ENCODE data around the gene SCAMP4.
"Not testable (repeated sequence)": the region's sequence is repeated elsewhere in the genome, so short reads cannot be mapped to it uniquely, and the experiment has no call there.

Gene SCAMP4

DNA sequence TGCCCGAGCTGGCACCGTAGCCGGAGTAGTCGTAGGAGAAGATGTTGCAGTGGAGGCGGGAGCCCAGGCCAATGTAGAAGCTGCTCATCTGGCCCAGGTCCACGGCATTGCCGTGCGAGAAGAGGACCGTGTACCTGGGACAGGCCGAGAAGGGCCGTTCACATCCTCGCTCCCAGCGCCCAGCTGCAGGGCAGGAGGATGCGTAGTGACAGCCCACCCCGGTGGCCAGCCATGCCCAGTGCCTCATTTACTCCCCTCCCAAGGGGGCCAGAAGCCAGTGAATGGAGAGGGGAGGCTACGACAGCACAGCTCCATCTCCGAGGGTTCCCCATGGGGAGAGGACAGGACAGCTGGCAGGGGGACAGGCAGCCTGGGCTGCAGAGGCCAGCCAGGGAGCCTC lies 25.2 kb upstream of the SCAMP4 start:
- not testable (repeated sequence) for H3K4me2 ChIP-seq (ENCODE audit: low read length); H3K9ac ChIP-seq (ENCODE audit: low read depth, low read length); H3K27me3 ChIP-seq (ENCODE audit: control insufficient read depth, insufficient read depth, low read length); H3K4me3 ChIP-seq (ENCODE audit: low read length); H3K9me3 ChIP-seq (replicated peaks; ENCODE audit: low read length)
- peaks cover 11% of the 10 kb centered on the region for H3K36me3 ChIP-seq (ENCODE audit: insufficient read depth, low read length)
- peaks cover 31% of the 10 kb centered on the region for H3K4me1 ChIP-seq (ENCODE audit: control insufficient read depth, insufficient read depth, low read length)

GRCh38 chr19:1880611-1881392 lies 24.4 kb upstream of the SCAMP4 start:
- no peak overlapping the region for H3K4me2 ChIP-seq (ENCODE audit: low read length)
- no peaks in the 10 kb centered on the region for H3K27me3 ChIP-seq (ENCODE audit: control insufficient read depth, insufficient read depth, low read length)
- H3K4me3 ChIP-seq (ENCODE audit: low read length) = no peak overlapping the region
- H3K9me3 ChIP-seq (replicated peaks; ENCODE audit: low read length) = no peaks in the 10 kb centered on the region
- H3K36me3 ChIP-seq (ENCODE audit: insufficient read depth, low read length) = peaks cover 12% of the 10 kb centered on the region
- H3K9ac ChIP-seq (ENCODE audit: low read depth, low read length) = no peak overlapping the region
- H3K4me1 ChIP-seq (ENCODE audit: control insufficient read depth, insufficient read depth, low read length) = peaks cover 31% of the 10 kb centered on the region

- not testable (repeated sequence) for H3K4me3 ChIP-seq (ENCODE audit: low read length); H3K27me3 ChIP-seq (ENCODE audit: control insufficient read depth, insufficient read depth, low read length); H3K9ac ChIP-seq (ENCODE audit: low read depth, low read length); H3K9me3 ChIP-seq (replicated peaks; ENCODE audit: low read length); H3K4me2 ChIP-seq (ENCODE audit: low read length)
- peaks cover 12% of the 10 kb centered on the region for H3K36me3 ChIP-seq (ENCODE audit: insufficient read depth, low read length)
- peaks cover 26% of the 10 kb centered on the region for H3K4me1 ChIP-seq (ENCODE audit: control insufficient read depth, insufficient read depth, low read length)
These were observed 23.7 kb upstream of the SCAMP4 start for GRCh38 chr19:1881393-1882088.

DNA sequence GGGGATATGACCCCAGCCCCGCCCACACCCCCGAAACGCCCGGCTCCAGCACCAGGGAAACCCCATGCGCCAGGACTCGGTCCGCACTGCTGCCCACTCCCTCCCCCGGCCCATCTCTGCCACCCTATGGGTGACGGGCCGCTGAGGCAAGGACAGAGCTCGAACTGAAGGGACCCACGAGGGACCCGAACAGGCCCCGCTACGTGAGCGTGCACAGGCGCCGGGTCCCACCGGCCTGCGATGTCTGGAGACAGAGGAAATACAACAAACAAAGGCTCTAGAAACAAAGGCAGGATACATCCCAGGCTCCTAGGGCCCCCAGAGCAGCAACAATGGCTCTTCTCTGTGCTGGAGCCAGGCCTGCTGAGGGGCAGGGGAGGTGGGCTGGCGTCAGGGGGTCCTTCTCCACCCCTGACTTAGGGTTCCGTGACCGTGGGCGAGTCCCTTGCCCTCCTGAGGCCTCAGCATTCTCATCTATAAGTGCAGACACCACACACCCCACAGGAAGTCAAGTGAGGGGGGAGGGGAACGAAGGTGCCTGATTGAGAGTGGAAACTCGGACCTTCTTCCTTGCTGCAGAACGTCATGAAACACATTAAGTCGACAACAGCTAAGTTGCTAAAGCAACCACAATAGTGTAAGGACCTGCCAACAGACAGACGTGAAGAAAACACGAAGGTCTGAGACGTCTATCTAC lies 23.0 kb upstream of the SCAMP4 start:
- no peak overlapping the region for H3K4me3 ChIP-seq (ENCODE audit: low read length)
- no peaks in the 10 kb centered on the region for H3K27me3 ChIP-seq (ENCODE audit: control insufficient read depth, insufficient read depth, low read length)
- H3K36me3 ChIP-seq (ENCODE audit: insufficient read depth, low read length) = peaks cover 12% of the 10 kb centered on the region
- peak overlapping the region; percentile 92 for H3K4me2 ChIP-seq (ENCODE audit: low read length)
- H3K9me3 ChIP-seq (replicated peaks; ENCODE audit: low read length) = no peaks in the 10 kb centered on the region
- H3K4me1 ChIP-seq (ENCODE audit: control insufficient read depth, insufficient read depth, low read length) = peaks cover 24% of the 10 kb centered on the region
- H3K9ac ChIP-seq (ENCODE audit: low read depth, low read length) = no peak overlapping the region

- Histone ChIP-seq H3K4me2 (ENCODE audit: low read length) (peak overlapping the region; percentile 92), H3K9me3 (replicated peaks; ENCODE audit: low read length) (no peaks in the 10 kb centered on the region), H3K4me1 (ENCODE audit: control insufficient read depth, insufficient read depth, low read length) (peaks cover 24% of the 10 kb centered on the region), H3K4me3 (ENCODE audit: low read length) (peak overlapping the region; percentile 99), H3K36me3 (ENCODE audit: insufficient read depth, low read length) (peaks cover 12% of the 10 kb centered on the region), H3K9ac (ENCODE audit: low read depth, low read length) (peak overlapping the region; percentile 96), H3K27me3 (ENCODE audit: control insufficient read depth, insufficient read depth, low read length) (no peaks in the 10 kb centered on the region)
These were observed 22.2 kb upstream of the SCAMP4 start for GRCh38 chr19:1882786-1883692.

- no peaks in the 10 kb centered on the region for H3K27me3 ChIP-seq (ENCODE audit: control insufficient read depth, insufficient read depth, low read length)
These were observed 21.4 kb upstream of the SCAMP4 start for GRCh38 chr19:1883784-1884183.

DNA sequence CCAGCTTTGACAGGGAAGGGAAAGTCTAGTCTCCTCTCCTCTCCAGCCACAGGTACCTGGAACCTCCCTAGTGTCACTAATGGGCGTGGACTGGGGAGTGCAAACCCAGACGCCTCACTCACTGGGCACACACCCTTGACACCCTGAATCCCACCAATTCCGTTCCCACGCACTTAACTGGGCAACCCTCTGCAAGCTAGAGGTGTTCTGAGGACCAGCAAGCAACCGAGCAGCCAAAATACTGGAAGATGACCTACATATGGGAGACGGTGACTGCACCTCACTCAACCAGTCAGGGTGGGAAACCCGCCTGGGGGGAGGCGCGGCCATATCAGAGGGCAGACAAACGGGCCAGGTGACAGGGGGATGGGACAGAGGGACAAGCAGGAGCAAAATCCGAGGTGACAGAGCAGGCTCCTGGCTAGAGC lies 20.9 kb upstream of the SCAMP4 start:
- Histone ChIP-seq H3K9me3 (replicated peaks; ENCODE audit: low read length) (no peaks in the 10 kb centered on the region), H3K4me2 (ENCODE audit: low read length) (peak overlapping the region; percentile 92), H3K4me3 (ENCODE audit: low read length) (peak overlapping the region; percentile 99), H3K27me3 (ENCODE audit: control insufficient read depth, insufficient read depth, low read length) (no peaks in the 10 kb centered on the region), H3K4me1 (ENCODE audit: control insufficient read depth, insufficient read depth, low read length) (peaks cover 24% of the 10 kb centered on the region), H3K9ac (ENCODE audit: low read depth, low read length) (peak overlapping the region; percentile 96), H3K36me3 (ENCODE audit: insufficient read depth, low read length) (peaks cover 12% of the 10 kb centered on the region)

More at GRCh38 chr19:1883784-1884183, 21.4 kb upstream of the SCAMP4 start:
- peaks cover 12% of the 10 kb centered on the region for H3K36me3 ChIP-seq (ENCODE audit: insufficient read depth, low read length)
- peak overlapping the region; percentile 96 for H3K9ac ChIP-seq (ENCODE audit: low read depth, low read length)
- H3K9me3 ChIP-seq (replicated peaks; ENCODE audit: low read length) = no peaks in the 10 kb centered on the region
- H3K4me1 ChIP-seq (ENCODE audit: control insufficient read depth, insufficient read depth, low read length) = peaks cover 24% of the 10 kb centered on the region
- peak overlapping the region; percentile 99 for H3K4me3 ChIP-seq (ENCODE audit: low read length)
- H3K4me2 ChIP-seq (ENCODE audit: low read length) = peak overlapping the region; percentile 92

DNA sequence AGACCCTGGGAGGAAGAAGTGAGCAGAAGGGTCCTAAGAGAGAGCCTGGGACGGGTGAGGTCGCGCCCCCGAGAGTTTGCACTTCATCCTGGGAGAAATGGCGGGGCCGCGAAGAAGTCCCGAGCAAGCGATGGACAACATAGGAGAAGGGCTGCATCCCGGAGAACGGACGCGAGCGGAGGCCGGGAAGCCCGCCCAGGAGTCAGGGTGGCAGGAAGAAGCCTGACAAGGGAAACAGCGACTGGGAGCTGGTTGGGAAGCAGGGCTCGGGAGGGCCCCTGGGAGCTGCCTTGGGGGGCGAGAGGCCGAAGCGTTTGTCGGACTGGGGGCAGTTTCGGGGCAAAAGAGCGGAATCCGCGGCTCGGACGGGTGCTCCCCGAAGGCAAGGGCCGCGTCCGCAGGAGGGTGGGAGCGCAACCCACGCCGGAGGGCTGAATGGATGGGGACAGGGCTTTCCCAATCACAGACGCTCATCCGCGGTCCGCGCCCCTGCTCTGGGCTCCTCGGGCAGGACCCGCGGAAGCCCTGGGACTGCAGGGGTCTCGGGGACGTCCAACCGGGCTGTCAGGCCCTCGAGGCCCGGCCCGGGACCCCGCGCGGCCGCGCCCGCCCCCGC lies 20.4 kb upstream of the SCAMP4 start:
- H3K9ac ChIP-seq (ENCODE audit: low read depth, low read length) = peak overlapping the region; percentile 96
- peak overlapping the region; percentile 99 for H3K4me3 ChIP-seq (ENCODE audit: low read length)
- no peaks in the 10 kb centered on the region for H3K27me3 ChIP-seq (ENCODE audit: control insufficient read depth, insufficient read depth, low read length)
- H3K9me3 ChIP-seq (replicated peaks; ENCODE audit: low read length) = no peaks in the 10 kb centered on the region
- peaks cover 24% of the 10 kb centered on the region for H3K4me1 ChIP-seq (ENCODE audit: control insufficient read depth, insufficient read depth, low read length)
- peak overlapping the region; percentile 92 for H3K4me2 ChIP-seq (ENCODE audit: low read length)
- peaks cover 12% of the 10 kb centered on the region for H3K36me3 ChIP-seq (ENCODE audit: insufficient read depth, low read length)

DNA sequence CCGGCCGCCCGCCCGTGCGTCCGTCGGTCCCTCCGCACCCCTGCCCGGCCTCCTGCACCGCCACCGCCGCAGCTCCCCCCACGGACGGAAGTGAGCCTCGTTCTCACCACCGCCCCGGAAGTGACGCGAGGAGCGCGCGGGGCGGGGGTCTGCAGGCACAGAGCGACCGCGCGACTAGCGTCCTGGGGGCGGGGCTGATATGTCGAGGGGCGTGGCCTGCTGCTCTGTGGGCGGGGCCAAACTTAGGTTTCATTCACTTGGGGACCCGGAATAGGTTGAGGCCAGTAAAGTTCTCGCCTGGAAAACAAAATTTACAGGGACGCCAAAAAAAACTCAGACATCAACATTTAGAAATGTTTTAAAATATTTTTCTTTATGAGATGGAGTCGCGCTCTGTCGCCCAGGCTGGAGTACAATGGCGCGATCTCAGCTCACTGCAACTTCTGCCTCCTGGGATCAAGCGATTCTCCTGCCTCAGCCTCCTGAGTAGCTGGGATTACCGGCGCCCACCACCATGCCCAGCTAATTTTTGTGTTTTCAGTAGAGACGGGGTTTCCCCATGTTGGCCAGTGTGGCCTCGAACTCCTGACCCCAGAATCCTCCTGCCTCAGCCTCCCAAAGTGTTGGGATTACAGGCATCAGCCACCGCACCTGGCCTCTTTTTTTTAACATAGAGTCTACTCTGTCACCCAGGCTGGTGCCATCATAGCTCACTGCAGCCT lies 19.6 kb upstream of the SCAMP4 start, which contains the start of gene ABHD17A:
ABHD17A (minus strand) TSS at position 99 of the 722 bp plus-strand sequence. CDS start 3,930 bp downstream, outside the sequence.
- peak within 1 kb of the TSS; percentile 96 for H3K9ac ChIP-seq (ENCODE audit: low read depth, low read length)
- peak within 1 kb of the TSS; percentile 99 for H3K4me3 ChIP-seq (ENCODE audit: low read length)
- H3K36me3 ChIP-seq (ENCODE audit: insufficient read depth, low read length); H3K9me3 ChIP-seq (replicated peaks; ENCODE audit: low read length); H3K27me3 ChIP-seq (ENCODE audit: control insufficient read depth, insufficient read depth, low read length): not testable (repeated sequence)
- H3K4me1 ChIP-seq (ENCODE audit: control insufficient read depth, insufficient read depth, low read length) = peaks cover 24% of the 10 kb centered on the region
- H3K4me2 ChIP-seq (ENCODE audit: low read length) = peak within 1 kb of the TSS; percentile 92

DNA sequence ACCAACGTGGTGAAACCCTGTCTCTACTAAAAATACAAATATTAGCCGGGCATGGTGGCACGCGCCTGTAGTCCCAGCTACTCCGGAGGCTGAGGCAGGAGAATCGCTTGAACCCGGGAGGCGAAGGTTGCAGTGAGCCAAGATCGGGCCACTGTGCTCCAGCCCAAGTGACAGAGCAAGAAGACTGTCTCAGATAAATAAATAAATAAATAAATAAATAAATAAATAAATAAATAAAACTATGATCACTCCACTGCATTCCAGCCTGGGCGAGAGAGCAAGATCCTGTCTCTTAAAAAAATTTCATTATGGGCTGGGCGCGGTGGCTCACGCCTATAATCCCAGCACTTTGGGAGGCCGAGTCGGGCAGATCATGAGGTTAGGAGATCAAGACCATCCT lies 18.8 kb upstream of the SCAMP4 start:
- H3K4me3 ChIP-seq (ENCODE audit: low read length); H3K9ac ChIP-seq (ENCODE audit: low read depth, low read length); H3K4me2 ChIP-seq (ENCODE audit: low read length); H3K9me3 ChIP-seq (replicated peaks; ENCODE audit: low read length); H3K27me3 ChIP-seq (ENCODE audit: control insufficient read depth, insufficient read depth, low read length); H3K36me3 ChIP-seq (ENCODE audit: insufficient read depth, low read length): not testable (repeated sequence)
- H3K4me1 ChIP-seq (ENCODE audit: control insufficient read depth, insufficient read depth, low read length) = peaks cover 24% of the 10 kb centered on the region
